Measurements from ENCODE around the gene CETP. TPM values are rescaled to one million over a fixed set of nuclear protein-coding genes. Genes with fewer than 3 reads are reported as not detected.
A peak's percentile ranks its signal among the peaks of the same experiment; 100 is the strongest.
"Not testable (repeated sequence)": the region's sequence is repeated elsewhere in the genome, so short reads cannot be mapped to it uniquely, and the experiment has no call there.

CETP gene
- polyA plus RNA-seq, 4 donors = 0.34 to 1.6 (median 1.6) TPM; not detected in 1

DNA sequence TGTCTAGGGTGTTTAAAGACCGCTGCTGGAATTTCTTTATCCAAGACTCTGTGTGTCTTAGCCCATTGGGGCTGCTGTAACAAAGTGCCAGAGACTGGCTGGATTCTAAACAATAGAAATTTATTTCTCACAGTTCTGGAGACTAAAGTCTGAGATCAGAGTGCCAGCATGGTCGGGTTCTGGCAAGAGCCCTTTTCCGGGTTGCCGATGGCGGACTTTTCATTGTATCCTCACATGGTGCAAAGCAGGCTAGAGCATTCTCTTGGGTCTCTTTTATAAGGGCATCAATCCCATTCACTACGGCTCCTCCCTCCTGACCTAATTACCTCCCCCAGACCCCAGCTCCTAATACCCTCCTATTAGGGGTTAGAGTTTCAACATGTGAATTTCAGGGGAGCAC is 37.1 kb downstream of the CETP start:
- Histone ChIP-seq H3K27ac (ENCODE audit: low read depth in 1 of 3, low read length in 2 of 3) (peak overlapping the region in 2 of 3 donors; percentile 25 to 76), H3K9me3 (ENCODE audit: control insufficient read depth in 2 of 2, insufficient read depth in 1 of 2, low read depth in 1 of 2, low read length in 1 of 2) (no peaks in the 10 kb centered on the region), H3K36me3 (ENCODE audit: control insufficient read depth in 3 of 3, insufficient read depth in 2 of 3, low read depth in 1 of 3, low read length in 3 of 3) (no peaks in the 10 kb centered on the region), H3K4me3 (ENCODE audit: low read depth in 1 of 3, low read length in 3 of 3) (no peak overlapping the region), H3K4me1 (ENCODE audit: control insufficient read depth in 3 of 3, insufficient read depth in 2 of 3, low read depth in 1 of 3, low read length in 2 of 3) (peaks cover 0 to 14% (median 0%) of the 10 kb centered on the region in 3 donors), H3K27me3 (ENCODE audit: control insufficient read depth in 3 of 3, insufficient read depth in 3 of 3, low read length in 3 of 3) (peaks cover 0 to 4% (median 0%) of the 10 kb centered on the region in 3 donors)
- 79 to 90% (median 88%) methylated on average over 6 of the region's 6 CpGs for WGBS, 3 donors
- no peak for FAIRE-seq
- DNase-seq = no peak

DNA sequence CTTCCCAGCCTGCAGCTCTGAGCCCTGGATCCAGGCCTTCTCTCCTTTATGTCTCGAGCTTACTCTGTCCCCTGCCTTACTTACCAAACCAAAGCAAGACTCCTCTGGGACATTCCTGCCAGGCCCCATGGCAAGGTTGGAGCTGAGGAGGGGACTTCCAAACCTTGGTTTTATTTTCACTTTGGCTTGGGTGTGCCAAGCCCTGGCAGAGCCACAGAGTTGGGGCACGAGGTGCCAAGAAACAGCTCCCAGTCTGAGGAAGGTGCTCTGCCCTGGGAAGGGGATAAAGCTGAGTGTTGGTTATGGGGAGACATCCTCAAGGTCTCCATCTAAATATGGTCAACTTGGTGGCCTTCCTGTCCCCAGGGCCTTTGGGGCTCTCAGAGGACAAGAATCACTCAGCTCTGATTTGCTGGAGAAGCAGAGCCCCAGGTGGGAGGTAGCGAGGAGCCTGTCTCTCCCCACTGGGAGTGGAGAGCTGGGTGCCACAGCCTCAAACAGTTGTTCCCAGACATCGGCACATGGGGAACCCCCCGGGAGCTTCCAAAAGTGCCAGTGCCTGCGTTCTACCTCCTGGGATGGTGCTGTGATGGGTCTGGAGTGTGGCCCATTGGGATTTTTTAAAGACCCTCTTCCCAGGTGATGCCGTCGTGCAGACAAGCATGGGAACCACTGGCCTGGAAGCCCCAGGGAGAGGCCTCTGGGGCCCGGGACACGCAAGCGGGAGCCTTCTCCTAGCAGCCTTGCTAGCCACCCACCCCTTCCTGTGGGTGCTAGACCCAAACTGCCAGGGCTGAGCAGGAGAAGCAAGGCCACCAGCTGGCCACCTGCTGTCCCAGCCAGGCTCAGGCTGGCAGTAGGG is 37.9 kb downstream of the CETP start:
- no peak for DNase-seq
- FAIRE-seq = no peak
- 66 to 82% (median 79%) methylated on average over 11 of the region's 11 CpGs for WGBS, 3 donors
- Histone ChIP-seq H3K4me3 (ENCODE audit: low read depth in 1 of 3, low read length in 3 of 3) (no peak overlapping the region), H3K36me3 (ENCODE audit: control insufficient read depth in 3 of 3, insufficient read depth in 2 of 3, low read depth in 1 of 3, low read length in 3 of 3) (peaks cover 0 to 2% (median 0%) of the 10 kb centered on the region in 3 donors), H3K27me3 (ENCODE audit: control insufficient read depth in 3 of 3, insufficient read depth in 3 of 3, low read length in 3 of 3) (no peaks in the 10 kb centered on the region), H3K27ac (ENCODE audit: low read depth in 1 of 3, low read length in 2 of 3) (peak overlapping the region in 2 of 3 donors; percentile 25 to 76), H3K4me1 (ENCODE audit: control insufficient read depth in 3 of 3, insufficient read depth in 2 of 3, low read depth in 1 of 3, low read length in 2 of 3) (peaks cover 0 to 14% (median 0%) of the 10 kb centered on the region in 3 donors), H3K9me3 (ENCODE audit: control insufficient read depth in 2 of 2, insufficient read depth in 1 of 2, low read depth in 1 of 2, low read length in 1 of 2) (no peaks in the 10 kb centered on the region)

DNA sequence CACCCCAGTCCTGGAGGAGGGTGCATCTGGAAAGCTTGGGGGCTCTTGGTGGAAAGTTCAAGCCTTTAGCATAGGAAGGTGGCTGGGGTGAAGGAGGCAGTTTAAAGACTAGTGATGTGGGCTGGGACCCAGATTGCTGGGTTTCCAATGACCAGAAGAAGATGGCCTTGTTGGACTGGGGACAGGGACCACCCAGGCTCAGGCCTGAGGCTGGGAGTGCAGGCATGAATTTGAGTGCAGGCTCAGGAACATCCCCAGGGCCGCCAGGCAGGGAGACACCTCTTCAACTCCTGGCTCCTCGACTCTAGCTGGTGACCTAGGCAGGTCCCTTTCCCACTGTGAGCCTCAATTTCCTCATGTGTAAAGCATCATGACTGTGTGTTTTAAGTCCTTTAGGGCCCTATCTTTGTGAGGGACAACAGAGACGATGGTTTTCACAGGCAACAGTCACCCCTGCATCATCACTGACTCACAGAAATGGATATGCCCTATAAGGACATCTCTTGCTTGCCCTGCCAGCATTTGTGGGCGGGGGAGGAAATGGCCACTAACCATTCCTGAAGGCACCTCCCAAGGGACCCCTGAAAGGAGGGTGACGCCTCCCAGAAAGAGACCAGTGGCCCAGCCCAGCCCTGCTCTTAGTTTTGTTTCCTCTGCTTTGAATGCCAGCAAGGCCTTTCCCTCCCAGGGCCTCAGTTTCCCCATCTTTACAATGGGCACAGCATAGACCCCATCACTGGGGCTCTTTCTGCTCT is 38.7 kb downstream of the CETP start:
- DNase-seq = no peak
- H3K9me3 ChIP-seq (ENCODE audit: control insufficient read depth in 2 of 2, insufficient read depth in 1 of 2, low read depth in 1 of 2, low read length in 1 of 2) = no peaks in the 10 kb centered on the region
- no peak for FAIRE-seq
- H3K4me3 ChIP-seq (ENCODE audit: low read depth in 1 of 3, low read length in 3 of 3) = no peak overlapping the region
- peak overlapping the region in 2 of 3 donors; percentile 17 to 76 for H3K27ac ChIP-seq (ENCODE audit: low read depth in 1 of 3, low read length in 2 of 3)
- H3K36me3 ChIP-seq (ENCODE audit: control insufficient read depth in 3 of 3, insufficient read depth in 2 of 3, low read depth in 1 of 3, low read length in 3 of 3) = peaks cover 0 to 4% (median 0%) of the 10 kb centered on the region in 3 donors
- peaks cover 0 to 14% (median 0%) of the 10 kb centered on the region in 3 donors for H3K4me1 ChIP-seq (ENCODE audit: control insufficient read depth in 3 of 3, insufficient read depth in 2 of 3, low read depth in 1 of 3, low read length in 2 of 3)
- H3K27me3 ChIP-seq (ENCODE audit: control insufficient read depth in 3 of 3, insufficient read depth in 3 of 3, low read length in 3 of 3) = no peaks in the 10 kb centered on the region
- 62 to 82% (median 65%) methylated on average over 5 of the region's 5 CpGs for WGBS, 3 donors

DNA sequence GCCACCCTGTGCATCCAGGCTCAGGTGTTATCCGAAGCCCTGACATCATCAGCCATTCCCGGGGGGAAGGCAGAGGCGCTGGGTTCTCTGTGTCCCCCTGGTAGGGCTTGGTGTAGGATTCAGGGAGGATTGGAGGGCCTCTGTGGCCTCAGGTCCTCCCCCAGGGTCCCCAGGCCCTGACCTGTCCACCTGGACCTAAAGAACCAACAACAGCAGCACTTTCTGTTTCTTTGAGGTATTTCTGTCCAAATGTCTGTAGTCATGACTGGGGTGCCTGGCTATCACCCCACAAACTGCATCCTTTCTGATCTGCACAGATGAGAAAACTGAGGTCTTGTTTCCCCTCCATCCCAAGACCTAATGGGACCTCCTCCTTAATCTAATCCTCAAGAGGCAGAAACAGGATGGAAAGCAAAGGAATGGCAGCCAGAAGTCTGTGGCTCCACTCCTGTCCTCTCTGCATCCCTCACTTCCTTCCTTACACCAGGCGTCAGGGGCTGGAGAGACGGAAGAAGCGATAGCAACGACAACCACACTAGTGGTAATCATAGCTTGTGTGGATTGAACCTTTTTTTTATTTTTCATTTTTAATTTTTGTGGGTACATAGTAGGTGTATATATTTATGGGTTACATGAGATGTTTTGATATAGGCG is 39.4 kb downstream of the CETP start:
- Histone ChIP-seq H3K4me3 (ENCODE audit: low read depth in 1 of 3, low read length in 3 of 3) (no peak overlapping the region), H3K27me3 (ENCODE audit: control insufficient read depth in 3 of 3, insufficient read depth in 3 of 3, low read length in 3 of 3) (no peaks in the 10 kb centered on the region), H3K4me1 (ENCODE audit: control insufficient read depth in 3 of 3, insufficient read depth in 2 of 3, low read depth in 1 of 3, low read length in 2 of 3) (peaks cover 0 to 14% (median 0%) of the 10 kb centered on the region in 3 donors), H3K36me3 (ENCODE audit: control insufficient read depth in 3 of 3, insufficient read depth in 2 of 3, low read depth in 1 of 3, low read length in 3 of 3) (peaks cover 0 to 4% (median 0%) of the 10 kb centered on the region in 3 donors), H3K27ac (ENCODE audit: low read depth in 1 of 3, low read length in 2 of 3) (peak overlapping the region in 1 of 3 donors; percentile 76), H3K9me3 (ENCODE audit: control insufficient read depth in 2 of 2, insufficient read depth in 1 of 2, low read depth in 1 of 2, low read length in 1 of 2) (no peaks in the 10 kb centered on the region)
- WGBS, 3 donors = 79 to 92% (median 86%) methylated on average over 8 of the region's 8 CpGs
- no peak for FAIRE-seq
- no peak for DNase-seq

DNA sequence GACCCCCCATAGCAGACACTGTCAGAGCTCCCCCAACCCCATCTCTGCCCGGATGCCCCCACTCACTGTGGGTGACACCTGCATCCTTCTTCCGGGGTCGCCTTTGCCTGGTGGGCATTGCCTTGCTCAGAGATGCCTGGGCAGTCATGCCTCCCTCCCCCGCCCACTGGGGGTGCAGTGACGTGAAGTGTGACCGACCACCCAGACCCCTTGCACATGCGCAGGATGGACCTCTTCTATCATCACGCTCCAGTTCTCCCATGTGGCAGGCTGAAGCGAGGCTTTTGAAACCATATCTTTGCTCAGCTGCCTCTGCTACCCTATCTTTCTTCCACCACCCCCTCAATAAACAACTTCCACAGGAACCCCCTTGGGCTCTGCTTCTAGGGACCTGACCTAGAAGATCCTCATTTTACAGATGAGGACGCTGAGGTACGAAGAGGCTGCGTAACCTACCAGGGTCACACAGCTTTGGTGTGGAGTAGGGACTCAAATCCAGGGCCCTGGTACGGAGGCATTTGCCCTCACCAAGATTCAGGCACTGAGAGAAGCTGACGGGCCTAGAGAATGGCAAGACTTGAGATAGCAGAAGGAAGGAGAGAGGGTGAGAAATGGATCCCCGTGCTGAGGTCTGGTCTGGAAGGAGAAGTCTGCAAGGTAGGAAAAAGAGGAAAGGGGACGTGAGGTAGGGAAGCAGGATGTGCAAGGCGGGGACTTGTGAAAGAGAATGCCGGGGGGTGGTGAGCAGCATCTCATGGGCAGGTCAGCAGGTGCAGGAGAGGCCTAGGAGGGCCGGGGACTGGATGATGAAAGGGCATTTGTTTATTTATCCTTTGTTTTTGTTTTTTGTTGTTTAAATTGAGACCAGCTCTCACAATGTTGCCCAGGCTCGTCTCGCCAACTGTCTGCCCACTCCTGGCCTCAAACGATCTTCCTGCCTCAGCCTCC is 42.0 kb downstream of the CETP start:
- Histone ChIP-seq H3K36me3 (ENCODE audit: control insufficient read depth in 3 of 3, insufficient read depth in 2 of 3, low read depth in 1 of 3, low read length in 3 of 3) (peaks cover 0 to 4% (median 0%) of the 10 kb centered on the region in 3 donors), H3K27me3 (ENCODE audit: control insufficient read depth in 3 of 3, insufficient read depth in 3 of 3, low read length in 3 of 3) (no peaks in the 10 kb centered on the region), H3K27ac (ENCODE audit: low read depth in 1 of 3, low read length in 2 of 3) (no peak overlapping the region), H3K4me1 (ENCODE audit: control insufficient read depth in 3 of 3, insufficient read depth in 2 of 3, low read depth in 1 of 3, low read length in 2 of 3) (peaks cover 0 to 12% (median 0%) of the 10 kb centered on the region in 3 donors), H3K4me3 (ENCODE audit: low read depth in 1 of 3, low read length in 3 of 3) (no peak overlapping the region), H3K9me3 (ENCODE audit: control insufficient read depth in 2 of 2, insufficient read depth in 1 of 2, low read depth in 1 of 2, low read length in 1 of 2) (no peaks in the 10 kb centered on the region)
- DNase-seq (no peak), FAIRE-seq (no peak)
- 84 to 93% (median 87%) methylated on average over 22 of the region's 22 CpGs for WGBS, 3 donors

DNA sequence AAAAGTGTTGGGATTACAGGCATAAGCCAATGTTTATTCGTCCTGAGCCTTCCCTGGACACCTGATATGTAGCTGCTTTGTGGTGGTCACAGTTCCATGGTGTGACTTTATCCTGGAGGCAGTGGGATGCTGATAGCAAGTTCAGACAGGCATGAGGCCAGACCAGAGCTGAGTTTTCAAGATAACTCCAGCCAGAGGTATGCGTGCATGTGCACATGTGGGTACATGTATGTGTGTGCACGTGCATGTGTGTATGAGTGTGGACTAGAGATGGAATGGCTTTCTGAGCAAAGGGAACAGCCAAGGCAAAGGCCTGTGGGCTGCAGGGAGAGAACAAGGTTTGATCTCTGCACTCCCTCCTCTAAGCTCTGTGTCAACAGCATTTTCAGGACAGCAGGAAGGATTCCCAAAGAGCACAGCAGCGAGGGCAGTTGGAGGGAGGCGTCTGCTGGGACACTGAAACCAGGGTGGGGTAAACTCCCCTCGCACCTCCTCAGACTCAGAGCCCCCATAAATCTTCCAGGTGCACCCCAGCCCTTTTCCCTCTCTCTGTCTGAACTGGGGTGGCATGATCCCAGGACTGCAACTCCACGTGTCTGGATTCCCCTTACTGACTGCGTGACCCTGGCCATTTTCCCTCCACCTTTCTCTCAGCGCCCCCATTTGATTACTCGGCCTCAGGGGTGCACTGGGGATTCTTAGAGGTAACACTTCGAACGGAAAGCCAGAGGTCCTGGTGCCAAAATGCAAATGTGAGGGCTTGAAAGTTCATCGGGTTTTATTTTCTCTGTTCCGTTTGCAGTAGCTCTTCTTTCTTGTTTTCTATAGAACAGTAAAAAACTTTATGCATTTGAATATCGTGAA is 42.9 kb downstream of the CETP start:
- Histone ChIP-seq H3K4me3 (ENCODE audit: low read depth in 1 of 3, low read length in 3 of 3) (no peak overlapping the region), H3K9me3 (ENCODE audit: control insufficient read depth in 2 of 2, insufficient read depth in 1 of 2, low read depth in 1 of 2, low read length in 1 of 2) (no peaks in the 10 kb centered on the region), H3K36me3 (ENCODE audit: control insufficient read depth in 3 of 3, insufficient read depth in 2 of 3, low read depth in 1 of 3, low read length in 3 of 3) (peaks cover 0 to 4% (median 0%) of the 10 kb centered on the region in 3 donors), H3K27me3 (ENCODE audit: control insufficient read depth in 3 of 3, insufficient read depth in 3 of 3, low read length in 3 of 3) (no peaks in the 10 kb centered on the region), H3K4me1 (ENCODE audit: control insufficient read depth in 3 of 3, insufficient read depth in 2 of 3, low read depth in 1 of 3, low read length in 2 of 3) (peaks cover 0 to 8% (median 0%) of the 10 kb centered on the region in 3 donors), H3K27ac (ENCODE audit: low read depth in 1 of 3, low read length in 2 of 3) (no peak overlapping the region)
- DNase-seq (no peak), FAIRE-seq (no peak)
- WGBS, 3 donors = 76 to 86% (median 81%) methylated on average over 15 of the region's 15 CpGs

DNA sequence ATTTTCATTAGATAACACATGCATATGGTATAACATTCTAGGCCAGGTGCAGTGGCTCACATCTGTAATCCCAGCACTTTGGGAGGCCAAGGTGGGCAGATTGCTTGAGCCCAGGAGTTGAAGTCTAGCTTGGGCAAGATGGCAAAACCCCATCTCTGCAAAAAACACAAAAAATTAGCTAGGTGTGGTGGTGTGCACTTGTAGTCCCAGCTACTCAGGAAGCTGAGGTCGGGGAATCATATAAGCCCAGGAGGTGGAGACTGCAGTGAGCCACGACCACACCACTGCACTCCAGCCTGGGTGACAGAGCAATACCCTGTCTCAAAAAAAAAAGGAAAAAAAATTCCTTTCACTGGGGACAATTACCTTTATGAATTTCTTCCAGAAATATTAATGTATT is 43.8 kb downstream of the CETP start:
- not testable (repeated sequence) for DNase-seq; H3K27ac ChIP-seq (ENCODE audit: low read depth in 1 of 3, low read length in 2 of 3); H3K4me3 ChIP-seq (ENCODE audit: low read depth in 1 of 3, low read length in 3 of 3); H3K9me3 ChIP-seq (ENCODE audit: control insufficient read depth in 2 of 2, insufficient read depth in 1 of 2, low read depth in 1 of 2, low read length in 1 of 2); H3K27me3 ChIP-seq (ENCODE audit: control insufficient read depth in 3 of 3, insufficient read depth in 3 of 3, low read length in 3 of 3); H3K36me3 ChIP-seq (ENCODE audit: control insufficient read depth in 3 of 3, insufficient read depth in 2 of 3, low read depth in 1 of 3, low read length in 3 of 3); H3K4me1 ChIP-seq (ENCODE audit: control insufficient read depth in 3 of 3, insufficient read depth in 2 of 3, low read depth in 1 of 3, low read length in 2 of 3); FAIRE-seq
- 45 to 80% (median 70%) methylated on average over 2 of the region's 2 CpGs for WGBS, 3 donors

Measured in small intestine (tissue), 7 donors.